HEK293 (cell line): ENCODE results near the gene GLMP.

Experiments
- CTCF ChIP-seq: fragments of 450-650 bp; formaldehyde crosslinking; IDR thresholded peaks from 2 replicates; pipeline ENCODE4 v1.5.1; 2016; ENCODE audit warnings: missing biosample characterization, missing genetic modification characterization
- KLF10 ChIP-seq: fragments of 450-650 bp; IDR thresholded peaks from 2 replicates; pipeline ENCODE4 v1.5.1; 2018; ENCODE audit warnings: missing biosample characterization, mild to moderate bottlenecking, missing genetic modification characterization
- ZNF140 ChIP-seq: fragments of 450-650 bp; formaldehyde crosslinking; IDR thresholded peaks from 2 replicates; pipeline ENCODE4 v1.5.1; 2016; ENCODE audit warnings: missing biosample characterization, missing genetic modification characterization

- TF ChIP-seq CTCF (tag by site-specific recombination) = no peak
- TF ChIP-seq KLF10 = no peak
- TF ChIP-seq ZNF140 (tag by site-specific recombination) = no peak
These were observed 37.8 kb downstream of the GLMP start for GRCh38 chr1:156257711-156258110.
